B cell (primary cell): ENCODE data around the gene NAA10. TPM values are rescaled to one million over a fixed set of nuclear protein-coding genes. Genes with fewer than 3 reads are reported as not detected.
A peak's percentile ranks its signal among the peaks of the same experiment; 100 is the strongest.

Experiments
- ATAC-seq: fragments of 200-7000 bp; cut with Tn5 transposase; one replicate; pipeline ENCODE4 v1.10.0; 2021; ENCODE audit warnings: low read depth, mild to moderate bottlenecking, moderate number of reproducible peaks, moderate library complexity
- CTCF ChIA-PET: fragments of 350-600 bp; sonication (Branson Sonifier 250); formaldehyde crosslinking; loops from one replicate; lab custom pipeline; 2021; ENCODE audit warnings: antibody characterized with exemption, inconsistent platforms; lab: Charles Lee
- POLR2A ChIA-PET: fragments of 350-600 bp; sonication (Branson Sonifier 250); formaldehyde crosslinking; loops from one replicate; lab custom pipeline; 2021; ENCODE audit warnings: antibody characterized with exemption; lab: Charles Lee
- DNase-seq: peaks from one replicate; pipeline ENCODE4 v3.0.0; 2013
- H2AFZ ChIP-seq: 2 replicates; pipeline ENCODE4 v1.6.1; 2012; ENCODE audit warnings: mild to moderate bottlenecking, low read depth, low read length; ENCODE audit not compliant: insufficient read depth, poor library complexity, severe bottlenecking
- H3K27ac ChIP-seq, 2 donors: 1 replicate in 1 of 2; 2 replicates in 1 of 2; pipeline ENCODE4 v1.5.1; 2012 to 2013; ENCODE audit warnings: low read length in 2 of 2, mild to moderate bottlenecking in 2 of 2, moderate library complexity in 1 of 2
- H3K27me3 ChIP-seq, 4 experiments: fragments of 200-600 bp in 1 of 4; sonication (generic) in 1 of 4; replicated peaks in 1 of 4; 1 replicate in 2 of 4; 2 replicates in 2 of 4; pipeline versions ENCODE4 v1.6.1 to v1.7.0; 2013 to 2016; ENCODE audit warnings: low read length in 3 of 4, mild to moderate bottlenecking in 2 of 4, mixed read lengths in 1 of 4, moderate library complexity in 1 of 4; ENCODE audit not compliant: insufficient read depth in 4 of 4, control insufficient read depth in 3 of 4; ENCODE audit errors: control extremely low read depth in 1 of 4
- H3K36me3 ChIP-seq, 2 experiments: replicated peaks in 1 of 2; 1 replicate in 1 of 2; 2 replicates in 1 of 2; pipeline versions ENCODE4 v1.6.1 to v1.7.1; 2013; ENCODE audit warnings: low read length in 1 of 2; ENCODE audit not compliant: insufficient read depth in 2 of 2, control insufficient read depth in 1 of 2; ENCODE audit errors: control extremely low read depth in 1 of 2, extremely low read depth in 1 of 2
- H3K4me1 ChIP-seq, 2 donors: fragments of 200-600 bp in 1 of 2; sonication (generic) in 1 of 2; 1 replicate in 1 of 2; 2 replicates in 1 of 2; pipeline versions ENCODE4 v1.5.1 to v1.6.1; 2013 to 2017; ENCODE audit warnings: low read length in 2 of 2; ENCODE audit not compliant: control insufficient read depth in 2 of 2, insufficient read depth in 2 of 2
- H3K4me2 ChIP-seq: replicated peaks from 2 replicates; pipeline ENCODE3; 2012; ENCODE audit warnings: mild to moderate bottlenecking, low read depth, low read length; ENCODE audit not compliant: poor library complexity, severe bottlenecking
- H3K4me3 ChIP-seq, 5 experiments: fragments of 200-600 bp in 1 of 5; sonication (generic) in 1 of 5; 1 replicate in 3 of 5; 2 replicates in 2 of 5; pipeline versions ENCODE4 v1.5.1 to v1.7.0; 2011 to 2016; ENCODE audit warnings: low read length in 4 of 5, mild to moderate bottlenecking in 4 of 5, low read depth in 2 of 5, control low read depth in 1 of 5, moderate library complexity in 1 of 5; ENCODE audit not compliant: insufficient read depth in 1 of 5; ENCODE audit errors: control extremely low read depth in 1 of 5, extremely low read depth in 1 of 5
- H3K79me2 ChIP-seq: fragments of 200-600 bp; sonication (generic); one replicate; pipeline ENCODE4 v1.6.0; 2016; ENCODE audit warnings: low read length; ENCODE audit not compliant: control insufficient read depth, insufficient read depth
- H3K9ac ChIP-seq: fragments of 200-600 bp; sonication (generic); 2 replicates; pipeline ENCODE4 v1.6.1; 2017; ENCODE audit warnings: mild to moderate bottlenecking, low read length, moderate library complexity
- H3K9me3 ChIP-seq, 3 donors: one replicate each; pipeline versions ENCODE4 v1.6.1 to v1.7.1; 2013; ENCODE audit warnings: low read length in 2 of 3; ENCODE audit not compliant: control insufficient read depth in 2 of 3, insufficient read depth in 1 of 3; ENCODE audit errors: control extremely low read depth in 1 of 3
- H4K20me1 ChIP-seq: 2 replicates; pipeline ENCODE4 v1.6.0; 2012; ENCODE audit warnings: mild to moderate bottlenecking, low read length; ENCODE audit not compliant: insufficient read depth, control insufficient read depth, poor library complexity, severe bottlenecking
- H3K27ac Mint-ChIP-seq: one replicate; pipeline ENCODE4 v1.8.0; 2021; ENCODE audit warnings: mixed read lengths
- H3K27me3 Mint-ChIP-seq: one replicate; pipeline ENCODE4 v1.8.0; 2021; ENCODE audit warnings: mixed read lengths
- H3K4me1 Mint-ChIP-seq: one replicate; pipeline ENCODE4 v1.8.0; 2021; ENCODE audit warnings: mixed read lengths
- H3K4me3 Mint-ChIP-seq: one replicate; pipeline ENCODE4 v1.8.0; 2021; ENCODE audit warnings: mixed read lengths
- H3K9me3 Mint-ChIP-seq: one replicate; pipeline ENCODE4 v1.8.0; 2022; ENCODE audit warnings: mixed read lengths; ENCODE audit not compliant: insufficient read depth
- CTCF ChIP-seq: fragments of 200-600 bp; IDR thresholded peaks from one replicate; pipeline ENCODE4 v1.8.0; 2022; ENCODE audit warnings: antibody characterized with exemption, mild to moderate bottlenecking
- EZH2 ChIP-seq: IDR thresholded peaks from 2 replicates; pipeline ENCODE4 v1.6.1; 2012; ENCODE audit warnings: borderline replicate concordance, low read depth, mild to moderate bottlenecking, moderate library complexity, low read length; ENCODE audit not compliant: insufficient read depth, poor library complexity, severe bottlenecking
- whole genome bisulfite sequencing: methylation state at CpG from one replicate; pipeline ENCODE4 v1.1.5; 2013; ENCODE audit warnings: missing lambda C conversion rate; ENCODE audit not compliant: insufficient coverage; 5-methylcytosine and 5-hydroxymethylcytosine counted together
- intact Hi-C: fragments of 100-400 bp; cut with micrococcal nuclease; formaldehyde crosslinking; loops from one replicate; pipeline ENCODE4 v1.10.0; 2022
- polyA plus RNA-seq: library from polyadenylated mRNA; depleted of rRNA; stranded (reverse); fragments of >200 nt; gene quantifications from 2 replicates; pipeline ENCODE4 v1.2.3, GENCODE V29; 2012
- total RNA-seq, 2 donors: library from RNA; stranded (reverse); fragments of 120-200 nt in 1 of 2; gene quantifications; 1 replicate in 1 of 2; 2 replicates in 1 of 2; pipeline versions ENCODE4 v1.2.3 to v1.2.4, GENCODE V29; 2013 to 2022

Gene NAA10
- total and polyA plus RNA-seq, 2 donors (not counting 1 experiment from before 2014, with no cell fraction given): 78.3 to 102 TPM

DNA sequence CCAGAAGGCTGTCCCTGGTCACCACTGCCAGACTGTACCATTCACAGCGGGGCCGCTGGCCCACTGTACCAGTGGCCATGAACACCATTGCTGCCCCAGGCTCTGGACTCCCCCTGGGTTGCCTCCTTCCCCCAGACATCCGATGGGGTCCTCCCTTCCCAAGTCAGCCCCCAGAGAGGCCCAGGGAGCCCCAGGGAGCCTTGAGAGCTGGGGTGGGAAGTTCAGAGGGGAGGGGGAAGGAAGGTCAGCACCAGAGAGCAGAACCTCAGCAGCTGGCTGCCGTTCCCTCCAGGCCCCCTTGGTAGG lies 8.3 kb downstream of the NAA10 start:
- Histone ChIP-seq H3K9me3 (no peaks in the 10 kb centered on the region), H3K36me3 (peaks cover 0 to 21% of the 10 kb centered on the region in 2 experiments), H3K27ac (peak overlapping the region; percentile 96 to 98), H3K4me1 (peaks cover 43 to 61% of the 10 kb centered on the region in 2 donors), H3K4me3 (peak overlapping the region; percentile 8 to 88 (median 77)), H2AFZ (no peak overlapping the region), H3K4me2 (peak overlapping the region; percentile 98), H3K27me3 (no peaks in the 10 kb centered on the region), H3K9ac (peak overlapping the region; percentile 96), H4K20me1 (peaks cover 19% of the 10 kb centered on the region), H3K79me2 (peaks cover 31% of the 10 kb centered on the region)
- ATAC-seq (peak; percentile 1), DNase-seq (no peak)
- WGBS: 0% methylated on average over 1 of the region's 4 CpGs
- Mint-ChIP-seq H3K9me3 (no peaks in the 10 kb centered on the region), H3K27ac (peak overlapping the region; percentile 98), H3K4me1 (peaks cover 46% of the 10 kb centered on the region), H3K4me3 (peak overlapping the region; percentile 92), H3K27me3 (no peaks in the 10 kb centered on the region)
- intact Hi-C loops: loop anchor here (1.0 to 5.0 kb wide), 3 partner anchors 9 to 444 kb away; partner anchors contain the start of genes L1CAM and NAA10
- TF ChIP-seq EZH2: no peak
- no peak for TF ChIP-seq CTCF
- ChIA-PET POLR2A (interaction anchor here (0.8 to 5.2 kb wide), 15 partner anchors 9 to 564 kb away, joined by 3 to 58 read pairs (median 5); partner anchors contain the start of genes HCFC1, IDH3G, L1CAM and RENBP), CTCF (interaction anchor here (0.9 to 13.1 kb wide), 4 partner anchors 12 to 45 kb away, joined by 3 to 325 read pairs (median 4); partner anchors contain the start of gene RENBP)
